LoVo (cell line): ENCODE data around the gene COX15.
"Not testable (repeated sequence)": the region's sequence is repeated elsewhere in the genome, so short reads cannot be mapped to it uniquely, and the experiment has no call there.

Experiments used
- DNase-seq: peaks from one replicate; pipeline ENCODE4 v3.0.0-alpha.2; 2016; ENCODE audit warnings: low spot score

The COX15 gene

GRCh38 chr10:99740933-99741559 is 9.1 kb upstream of the COX15 start:
- DNase-seq = no peak

DNA sequence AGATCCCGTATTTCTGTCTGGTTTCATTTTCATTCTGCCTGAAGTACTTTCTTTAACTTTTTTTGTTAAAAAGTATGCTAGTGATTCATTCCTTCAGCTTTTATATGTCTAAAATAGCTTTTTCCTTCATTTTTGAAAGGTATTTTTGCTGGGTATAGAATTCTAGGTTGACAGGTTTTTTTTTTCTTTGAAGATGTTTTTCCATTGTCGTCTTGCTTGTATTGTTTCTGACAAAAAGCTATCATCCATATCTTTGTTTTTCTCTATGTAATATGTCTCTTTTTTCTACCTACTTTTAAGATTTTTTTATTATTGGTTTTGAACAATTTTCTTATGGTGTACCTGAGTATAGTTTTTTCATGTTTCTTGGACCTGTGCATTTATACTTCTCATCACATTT is 8.3 kb upstream of the COX15 start:
- DNase-seq = no peak

GRCh38 chr10:99734111-99734510 is 2.2 kb upstream of the COX15 start:
- DNase-seq = not testable (repeated sequence)

DNA sequence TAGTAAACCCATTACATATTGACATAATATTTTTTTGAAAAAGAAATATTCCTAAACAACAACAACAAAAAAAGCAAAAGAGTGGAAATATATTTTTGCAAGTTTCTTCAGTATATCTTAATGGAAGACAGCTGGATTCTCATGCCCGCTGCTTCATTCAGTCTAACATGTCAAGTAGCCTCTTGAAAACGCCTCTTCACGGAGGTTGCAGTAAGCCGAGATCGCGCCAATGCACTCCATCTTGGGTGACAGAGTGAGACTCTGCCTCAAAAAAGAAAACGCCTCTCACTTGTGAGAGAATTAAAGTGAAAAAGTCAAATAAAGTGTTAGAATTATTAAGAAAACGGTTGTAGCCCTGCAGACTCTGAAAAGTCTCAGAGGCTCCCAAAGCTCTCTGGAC is 1.4 kb upstream of the COX15 start:
- DNase-seq = no peak

GRCh38 chr10:99731306-99732032 is 458 bp downstream of the COX15 start:
- DNase-seq = no peak

DNA sequence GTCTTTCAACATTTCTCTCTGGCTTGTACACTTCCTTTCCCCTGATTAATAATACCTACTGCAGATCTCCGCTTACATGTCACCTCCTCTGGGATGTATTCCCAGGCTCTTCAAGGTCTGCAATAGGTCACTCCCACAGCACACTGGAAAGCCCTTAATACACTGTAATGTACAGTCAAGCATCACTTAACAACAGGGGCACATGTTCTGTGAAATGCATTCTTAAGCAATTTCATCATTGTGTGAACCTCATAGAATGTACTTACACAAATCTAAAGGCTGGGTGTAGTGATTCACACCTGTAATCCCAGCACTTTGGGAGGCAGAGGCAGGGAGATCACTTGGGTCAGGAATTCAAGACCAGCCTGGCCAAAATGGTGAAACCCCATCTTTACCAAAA is 1.9 kb downstream of the COX15 start:
- no peak for DNase-seq

DNA sequence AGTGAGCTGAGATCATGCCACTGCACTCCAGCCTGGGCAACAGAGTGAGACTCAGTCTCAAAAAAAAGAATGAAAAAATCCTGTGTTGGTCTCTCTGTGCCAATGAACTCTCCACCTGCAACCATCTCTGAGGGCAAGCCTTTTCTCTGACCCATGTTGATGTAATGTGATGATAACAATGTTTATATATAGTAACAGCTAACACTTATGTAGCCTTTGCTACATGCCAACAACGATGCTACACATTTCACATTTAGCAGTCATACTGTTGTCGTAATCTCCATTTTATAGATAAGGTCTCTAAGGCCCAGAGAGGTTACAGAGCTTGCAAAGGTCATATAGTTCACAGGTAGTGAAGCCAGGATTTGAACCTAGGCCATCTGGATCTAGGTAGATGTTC is 11.5 kb downstream of the COX15 start:
- no peak for DNase-seq

DNA sequence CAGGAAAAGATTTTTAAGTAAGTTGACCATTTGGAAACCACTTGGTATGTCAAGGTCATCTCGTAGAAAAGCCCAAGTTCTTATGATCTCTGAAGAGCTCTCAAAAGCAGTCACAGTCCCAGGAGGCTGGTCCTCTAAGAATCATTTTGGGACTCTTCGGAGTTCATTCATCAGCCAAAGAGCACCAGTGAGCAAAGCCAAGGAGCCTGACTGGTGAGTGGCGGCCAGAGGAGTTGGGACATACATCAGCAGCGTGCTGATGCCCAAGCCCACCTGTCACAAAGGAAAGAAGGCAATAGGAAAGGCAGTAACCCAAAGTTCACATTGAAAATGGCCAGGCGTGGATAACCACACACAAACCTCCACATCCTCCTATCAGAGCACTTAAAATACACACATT is 17.5 kb downstream of the COX15 start:
- no peak for DNase-seq

GRCh38 chr10:99711129-99711719 is 20.7 kb downstream of the COX15 start:
- peak; percentile 28 for DNase-seq

DNA sequence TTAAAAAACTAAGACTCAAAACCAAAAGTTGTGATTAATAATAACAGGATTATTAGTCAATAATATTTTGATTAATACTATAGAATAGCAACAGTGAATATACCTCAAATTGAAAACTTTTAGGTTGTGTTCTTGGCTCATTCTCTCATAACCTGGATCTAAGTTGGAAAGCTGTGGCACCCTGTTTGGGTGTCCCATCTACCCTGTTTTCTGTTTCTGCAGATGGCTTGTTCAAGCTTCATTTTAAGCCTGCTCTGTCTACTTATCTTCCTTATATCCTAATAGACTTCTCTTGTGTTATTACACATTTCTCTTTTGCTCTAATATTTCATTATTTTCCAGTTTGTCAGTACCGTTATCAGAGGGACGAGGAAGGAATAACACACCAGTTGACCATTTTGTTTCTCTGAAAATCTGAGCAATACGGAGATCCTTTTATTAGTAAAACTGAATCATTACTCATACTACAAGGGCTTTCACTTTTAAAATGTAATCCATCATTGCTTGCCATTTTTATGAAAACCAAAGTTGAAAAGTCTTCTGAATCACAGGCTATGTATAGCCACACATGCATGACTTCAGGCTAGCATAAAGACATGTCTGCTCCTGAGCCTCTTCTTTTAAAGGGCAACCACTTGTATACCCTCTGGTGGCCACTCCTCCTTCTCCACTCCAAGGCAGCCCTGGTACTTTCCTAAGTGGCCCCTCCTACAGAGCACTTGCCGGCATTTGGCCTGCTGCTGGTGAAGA is 22.3 kb downstream of the COX15 start:
- peak; percentile 8 for DNase-seq

DNA sequence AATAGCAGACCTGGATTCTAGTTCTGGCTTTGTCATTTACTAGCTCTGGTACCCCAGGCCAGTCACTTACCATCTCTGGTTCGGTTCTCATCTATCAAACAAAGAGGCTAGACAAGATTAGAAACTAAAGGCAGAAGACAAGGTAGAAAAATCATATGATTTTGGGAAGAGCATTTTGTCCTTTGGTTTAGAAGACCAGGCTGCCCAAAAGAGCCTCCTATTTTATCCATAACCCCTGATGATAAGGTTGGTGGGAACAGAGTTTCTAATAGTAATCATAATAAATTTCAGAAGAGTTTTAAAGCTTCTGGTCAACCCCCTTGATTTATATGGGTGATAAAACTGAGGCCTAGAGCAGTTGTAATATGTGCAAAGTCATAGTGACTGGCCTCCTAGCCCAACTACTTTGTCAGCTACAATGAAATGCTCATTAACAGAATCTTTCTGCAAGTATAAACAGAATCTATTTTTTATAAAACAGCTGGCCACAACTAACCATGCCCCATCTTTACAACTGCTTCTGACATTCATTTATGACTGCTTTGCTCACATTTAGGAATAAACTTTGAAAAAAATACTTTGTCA is 23.4 kb downstream of the COX15 start:
- DNase-seq = no peak

DNA sequence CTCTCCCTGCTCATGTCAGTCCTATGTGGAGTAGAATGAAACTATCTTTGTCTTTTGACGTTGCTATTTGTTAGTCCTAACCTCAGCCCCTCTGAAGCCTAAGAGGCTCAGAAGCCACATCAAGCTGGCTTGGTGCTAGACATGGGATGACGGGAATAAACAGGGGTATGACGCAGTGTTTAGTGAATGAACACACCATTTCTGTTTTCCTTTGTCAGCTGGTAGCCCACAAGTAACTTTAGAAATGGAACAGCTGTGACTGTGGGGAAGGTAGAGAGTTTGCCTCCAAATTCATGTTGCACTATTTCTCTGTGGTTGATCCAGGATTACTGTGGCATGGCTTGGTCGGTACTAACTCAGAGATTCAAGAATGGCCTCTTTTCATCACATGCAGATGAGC is 31.3 kb downstream of the COX15 start:
- DNase-seq = no peak

DNA sequence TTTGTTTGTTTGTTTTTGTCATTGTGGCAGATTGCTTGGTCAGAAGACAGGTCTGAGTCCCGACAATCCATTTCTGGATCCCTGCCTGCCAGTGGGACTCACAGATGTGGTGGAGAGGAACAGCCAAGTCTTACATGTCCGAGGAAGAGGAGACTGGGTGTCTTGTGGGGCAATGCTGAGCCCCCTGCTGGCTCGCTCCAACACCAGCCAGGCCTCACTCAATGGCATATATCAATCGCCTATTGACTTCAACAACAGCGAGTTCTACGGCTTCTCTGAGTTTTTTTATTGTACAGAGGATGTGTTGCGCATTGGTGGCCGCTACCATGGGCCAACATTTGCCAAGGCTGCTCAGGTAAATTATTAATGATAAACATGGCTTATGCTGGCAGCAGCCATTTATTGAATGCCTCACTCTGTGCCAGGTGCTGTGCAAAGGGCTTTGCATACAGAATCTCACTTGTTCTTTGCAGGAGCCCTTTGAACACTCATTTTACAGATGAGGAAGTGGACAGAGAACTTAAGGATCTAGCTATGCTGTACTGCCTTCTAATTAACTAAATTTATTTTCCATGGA is 33.3 kb downstream of the COX15 start:
- DNase-seq = no peak

DNA sequence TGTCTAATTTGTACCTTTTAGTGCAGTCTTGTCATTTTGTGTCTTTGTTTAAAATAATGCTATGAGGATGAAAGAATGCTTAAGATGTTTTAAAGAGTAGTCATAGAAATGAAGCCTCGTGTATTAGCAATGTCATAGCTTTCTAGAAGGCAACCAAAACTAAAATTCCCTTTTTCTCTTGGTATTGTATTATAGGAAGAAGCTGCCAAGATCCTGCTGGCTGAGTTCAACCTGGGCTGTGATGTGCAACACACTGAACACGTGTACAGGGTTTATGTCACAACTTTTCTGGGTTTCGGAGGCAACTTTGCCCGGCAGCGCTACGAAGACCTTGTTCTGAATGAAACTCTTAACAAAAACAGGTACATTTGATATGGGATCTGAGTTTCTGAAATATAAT is 36.2 kb downstream of the COX15 start:
- DNase-seq = no peak

DNA sequence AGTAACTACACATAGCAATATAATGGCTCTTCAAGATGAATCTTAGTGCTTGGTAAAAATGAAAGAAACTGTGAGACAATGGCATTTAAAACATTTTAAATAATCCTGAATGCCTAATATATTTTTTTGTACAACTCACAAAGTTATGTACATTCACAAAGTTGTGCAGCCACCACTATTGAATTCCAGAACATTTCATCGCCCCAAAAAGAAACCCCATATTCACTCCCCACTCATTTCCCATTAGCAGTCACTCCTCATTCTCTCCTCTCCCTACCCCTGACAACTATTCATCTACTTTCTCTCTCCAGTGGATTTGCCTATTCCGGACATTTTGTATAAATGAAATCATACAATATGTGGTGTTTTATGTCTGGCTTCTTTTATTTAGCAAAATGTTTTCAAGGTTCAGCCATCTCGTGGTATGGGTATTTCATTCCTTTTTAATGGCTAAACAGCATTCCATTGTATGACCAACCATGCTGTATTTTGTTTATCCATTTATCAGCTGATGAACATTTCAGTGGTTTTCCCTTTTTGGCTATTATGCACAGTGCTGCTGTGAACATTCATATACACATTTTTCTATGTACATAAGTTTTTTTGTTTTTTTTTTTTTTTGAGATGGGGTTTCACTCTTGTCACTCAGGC is 37.9 kb downstream of the COX15 start:
- DNase-seq = no peak

DNA sequence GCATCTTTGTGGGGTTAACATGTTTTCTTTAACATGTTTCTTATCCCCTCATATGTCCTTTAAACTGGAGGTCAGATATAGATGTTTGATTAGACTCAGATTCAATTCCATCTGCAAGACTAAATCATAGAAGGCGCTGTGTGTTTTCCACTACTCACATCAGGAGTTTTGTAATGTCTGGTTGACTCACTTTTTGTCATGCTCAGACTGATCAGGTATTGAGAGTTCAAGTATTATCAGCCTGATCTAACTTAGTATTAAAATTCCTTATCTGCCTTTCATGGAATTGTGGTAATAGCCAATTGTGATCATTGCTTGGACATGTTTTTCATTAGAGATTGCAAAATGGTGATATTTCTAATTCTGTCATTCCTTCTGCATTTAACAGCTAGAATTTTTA is 42.5 kb downstream of the COX15 start:
- no peak for DNase-seq

DNA sequence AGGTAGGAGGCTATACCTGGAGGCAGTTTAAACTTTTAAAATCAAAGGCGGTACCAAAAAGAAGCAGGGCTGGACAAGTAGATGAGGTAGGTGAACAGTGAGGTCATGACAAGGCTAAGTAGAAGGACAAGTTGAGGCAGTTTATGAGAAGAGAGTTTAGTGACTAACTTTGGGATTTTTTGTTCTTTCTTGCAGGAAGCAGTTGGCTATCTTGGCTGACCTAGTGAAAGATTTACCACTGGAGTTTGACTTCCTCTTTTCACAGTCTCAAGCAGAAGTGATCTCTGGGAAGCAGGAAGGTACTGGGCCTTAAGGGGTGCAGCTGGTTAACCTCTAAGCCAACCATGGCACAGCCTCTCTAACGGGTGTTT is 46.3 kb downstream of the COX15 start:
- no peak for DNase-seq

GRCh38 chr10:99682752-99683151 is 49.2 kb downstream of the COX15 start:
- no peak for DNase-seq
